ENCODE measurements around the gene CDH4. TPM values are rescaled to one million over a fixed set of nuclear protein-coding genes. Genes with fewer than 3 reads are reported as not detected.

CDH4 gene
- total and polyA plus RNA-seq, 11 donors = 0.04 to 0.54 (median 0.08) TPM; not detected in 1

DNA sequence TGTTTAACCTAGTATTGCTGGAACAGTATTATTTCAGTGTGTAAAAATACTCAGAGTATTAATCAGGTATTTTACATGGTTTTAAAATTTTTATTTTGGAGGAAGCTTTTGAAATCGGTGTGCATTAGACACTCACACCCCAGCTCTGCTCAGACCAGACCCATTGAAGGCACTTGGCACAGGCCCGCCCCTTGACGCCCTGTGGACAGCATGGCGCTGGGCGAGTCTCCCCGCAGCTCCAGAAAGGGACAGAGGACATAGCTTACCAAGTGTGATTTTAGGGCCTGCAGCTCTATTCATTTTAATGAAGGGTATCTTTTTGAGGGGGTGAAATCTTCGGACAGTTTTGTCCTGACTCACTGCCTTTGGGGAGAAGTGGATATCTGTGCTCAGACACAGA, 164.5 kb downstream of the CDH4 start:
- intact Hi-C loops (cut with DNase I) = no loop called here
- no peak for ATAC-seq
- WGBS, 4 donors = 86 to 95% (median 91%) methylated on average over 7 of the region's 7 CpGs

GRCh38 chr20:61417221-61417941, 165.3 kb downstream of the CDH4 start:
- peaks cover 0 to 12% (median 7%) of the 10 kb centered on the region in 12 donors for H3K9me3 ChIP-seq
- ATAC-seq = no peak
- intact Hi-C loops (cut with DNase I) = no loop called here

More for the DNA sequence above, 164.5 kb downstream of the CDH4 start:
- H3K4me1 ChIP-seq = peaks cover 0 to 4% (median 0%) of the 10 kb centered on the region in 12 donors
- no peak for DNase-seq
- no peaks in the 10 kb centered on the region for H3K36me3 ChIP-seq
- H3K4me3 ChIP-seq = no peak overlapping the region
- peaks cover 0 to 12% (median 7%) of the 10 kb centered on the region in 12 donors for H3K9me3 ChIP-seq
- TF ChIP-seq POLR2A (IDR thresholded peaks at IDR 0.05) = no peak
- TF ChIP-seq, protein P1, sequence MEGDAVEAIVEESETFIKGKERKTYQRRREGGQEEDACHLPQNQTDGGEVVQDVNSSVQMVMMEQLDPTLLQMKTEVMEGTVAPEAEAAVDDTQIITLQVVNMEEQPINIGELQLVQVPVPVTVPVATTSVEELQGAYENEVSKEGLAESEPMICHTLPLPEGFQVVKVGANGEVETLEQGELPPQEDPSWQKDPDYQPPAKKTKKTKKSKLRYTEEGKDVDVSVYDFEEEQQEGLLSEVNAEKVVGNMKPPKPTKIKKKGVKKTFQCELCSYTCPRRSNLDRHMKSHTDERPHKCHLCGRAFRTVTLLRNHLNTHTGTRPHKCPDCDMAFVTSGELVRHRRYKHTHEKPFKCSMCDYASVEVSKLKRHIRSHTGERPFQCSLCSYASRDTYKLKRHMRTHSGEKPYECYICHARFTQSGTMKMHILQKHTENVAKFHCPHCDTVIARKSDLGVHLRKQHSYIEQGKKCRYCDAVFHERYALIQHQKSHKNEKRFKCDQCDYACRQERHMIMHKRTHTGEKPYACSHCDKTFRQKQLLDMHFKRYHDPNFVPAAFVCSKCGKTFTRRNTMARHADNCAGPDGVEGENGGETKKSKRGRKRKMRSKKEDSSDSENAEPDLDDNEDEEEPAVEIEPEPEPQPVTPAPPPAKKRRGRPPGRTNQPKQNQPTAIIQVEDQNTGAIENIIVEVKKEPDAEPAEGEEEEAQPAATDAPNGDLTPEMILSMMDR (IDR thresholded peaks at IDR 0.05) = no peak
- no peak overlapping the region for H3K27ac ChIP-seq
- H3K27me3 ChIP-seq = peaks cover 0 to 12% (median 0%) of the 10 kb centered on the region in 9 donors

DNA sequence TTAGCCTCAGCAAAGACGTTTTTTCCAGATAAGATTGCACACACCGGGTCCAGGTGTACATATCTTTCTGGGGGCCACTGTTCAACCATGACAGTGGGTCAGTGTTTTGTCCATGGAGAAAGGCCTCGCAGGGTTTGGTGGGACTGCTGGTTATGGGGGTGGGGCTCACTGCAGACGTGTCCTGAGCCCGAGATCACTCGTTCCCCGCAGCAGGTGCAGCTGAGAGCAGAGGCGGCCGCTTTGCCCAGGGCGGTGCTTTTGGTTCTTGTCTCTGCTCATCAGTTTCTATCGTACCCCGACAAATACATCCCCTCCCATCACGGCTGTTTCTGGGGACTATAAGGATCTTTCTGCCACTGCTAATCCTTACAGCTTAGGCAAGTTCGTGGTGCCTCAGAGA, 166.9 kb downstream of the CDH4 start:
- no peak overlapping the region for H3K4me3 ChIP-seq

More at GRCh38 chr20:61417221-61417941, 165.3 kb downstream of the CDH4 start:
- H3K27me3 ChIP-seq = peaks cover 0 to 12% (median 0%) of the 10 kb centered on the region in 9 donors
- no peak for DNase-seq
- peaks cover 0 to 4% (median 0%) of the 10 kb centered on the region in 12 donors for H3K4me1 ChIP-seq
- no peaks in the 10 kb centered on the region for H3K36me3 ChIP-seq
- no peak overlapping the region for H3K27ac ChIP-seq
- TF ChIP-seq, protein P1 (IDR thresholded peaks at IDR 0.05) = no peak
- no peak for TF ChIP-seq POLR2A (IDR thresholded peaks at IDR 0.05)
- 64 to 69% (median 65%) methylated on average over 16 of the region's 16 CpGs for WGBS, 4 donors
- no peak overlapping the region for H3K4me3 ChIP-seq

GRCh38 chr20:61419501-61419900, 167.4 kb downstream of the CDH4 start:
- DNase-seq (no peak), ATAC-seq (no peak)
- no peaks in the 10 kb centered on the region for H3K9me3 ChIP-seq
- intact Hi-C loops (cut with DNase I) = no loop called here
- no peak overlapping the region for H3K4me3 ChIP-seq
- TF ChIP-seq POLR2A (IDR thresholded peaks at IDR 0.05) = no peak
- TF ChIP-seq, protein P1 (IDR thresholded peaks at IDR 0.05) = no peak
- WGBS, 4 donors = 61 to 74% (median 70%) methylated on average over 6 of the region's 6 CpGs
- H3K27ac ChIP-seq = no peak overlapping the region
- peaks cover 0 to 12% (median 0%) of the 10 kb centered on the region in 9 donors for H3K27me3 ChIP-seq
- H3K4me1 ChIP-seq = peaks cover 0 to 4% (median 0%) of the 10 kb centered on the region in 12 donors
- no peaks in the 10 kb centered on the region for H3K36me3 ChIP-seq

More for the DNA sequence above, 166.9 kb downstream of the CDH4 start:
- intact Hi-C loops (cut with DNase I) = no loop called here
- Histone ChIP-seq H3K9me3 (peaks cover 0 to 3% (median 1%) of the 10 kb centered on the region in 12 donors), H3K27me3 (peaks cover 0 to 12% (median 0%) of the 10 kb centered on the region in 9 donors), H3K36me3 (no peaks in the 10 kb centered on the region), H3K27ac (no peak overlapping the region), H3K4me1 (peaks cover 0 to 4% (median 0%) of the 10 kb centered on the region in 12 donors)
- DNase-seq (no peak), ATAC-seq (no peak)
- WGBS, 4 donors = 76 to 86% (median 82%) methylated on average over 13 to 14 of the region's 14 CpGs
- TF ChIP-seq, protein P1 (IDR thresholded peaks at IDR 0.05) = no peak
- no peak for TF ChIP-seq POLR2A (IDR thresholded peaks at IDR 0.05)
